GM12892 (cell line): ENCODE results near the gene OR10G2.

ENCODE experiments used
- POLR2A ChIP-seq: IDR thresholded peaks from 2 replicates; pipeline ENCODE4 v1.6.1; 2011; ENCODE audit warnings: low read depth, low read length, control low read depth
- POLR2AphosphoS5 ChIP-seq: IDR thresholded peaks from 2 replicates; pipeline ENCODE4 v1.6.1; 2011; ENCODE audit warnings: low read depth, low read length, control low read depth

- no peak for TF ChIP-seq POLR2A
- TF ChIP-seq POLR2AphosphoS5: no peak
Observed at GRCh38 chr14:21654215-21654614, 19.5 kb upstream of the OR10G2 start.
